Thyroid gland (tissue), 4 donors: Measurements from ENCODE around the gene PROX2.

ENCODE experiments used
- CTCF ChIP-seq, 6 experiments: fragments of 200-600 bp in 3 of 6; fragments of 450-650 bp in 3 of 6; sonication (generic) in 3 of 6; IDR thresholded peaks; one replicate each; pipeline ENCODE4 v1.5.1; 2016 to 2019; ENCODE audit warnings: antibody characterized with exemption in 6 of 6, mild to moderate bottlenecking in 2 of 6, inconsistent platforms in 1 of 6, moderate library complexity in 1 of 6
- POLR2A ChIP-seq, 2 donors: fragments of 450-650 bp; IDR thresholded peaks; one replicate each; pipeline ENCODE4 v1.6.1; 2017; ENCODE audit warnings: antibody characterized with exemption in 2 of 2, mild to moderate bottlenecking in 2 of 2, moderate library complexity in 1 of 2

DNA sequence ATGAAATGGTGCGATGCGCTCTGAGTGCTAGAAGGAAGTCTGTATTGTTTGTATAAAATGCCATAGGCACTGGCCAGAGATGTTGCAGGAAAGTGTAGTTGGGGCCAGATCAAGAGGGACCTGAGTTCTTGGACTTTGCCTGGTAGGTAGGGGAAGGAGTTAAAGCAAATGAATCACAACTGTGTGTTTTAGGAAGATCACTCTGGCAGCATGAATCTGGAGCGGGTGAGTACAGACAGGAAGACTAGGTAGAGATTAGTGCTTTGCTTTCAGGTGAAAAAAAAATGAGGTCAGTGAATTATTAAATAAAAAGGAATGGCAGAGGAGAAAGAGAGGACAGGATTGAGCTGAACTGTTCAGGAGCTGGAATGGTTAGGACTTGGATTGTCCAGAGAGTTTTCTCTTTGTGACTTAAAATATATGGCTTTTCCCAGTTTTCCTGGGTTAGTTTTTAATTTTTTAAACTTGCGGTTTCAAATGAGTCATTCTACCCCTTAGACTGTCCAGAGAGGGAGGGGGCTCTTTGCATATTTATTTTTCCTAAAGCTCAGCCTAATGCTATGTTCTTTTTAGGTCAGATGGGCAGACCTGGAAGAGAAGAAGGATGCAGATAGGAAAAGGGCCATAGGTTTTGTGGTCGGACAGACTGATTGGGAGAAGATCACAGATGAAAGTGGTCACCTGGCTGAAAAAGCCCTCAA, 41.1 kb downstream of the PROX2 start:
- TF ChIP-seq CTCF (IDR thresholded peaks at IDR 0.05) (no peak), POLR2A (IDR thresholded peaks at IDR 0.05) (no peak)
